GM21528 (cell line): ENCODE data around the gene HSD3B7.
"Not testable (repeated sequence)": the region's sequence is repeated elsewhere in the genome, so short reads cannot be mapped to it uniquely, and the experiment has no call there.

ENCODE experiments used
- ATAC-seq: cut with Tn5 transposase; IDR thresholded peaks from one replicate; pipeline ENCODE4 v1.9.1; 2021; ENCODE audit warnings: mild to moderate bottlenecking, moderate library complexity; ENCODE audit not compliant: unreplicated experiment, low FRiP score

The HSD3B7 gene

GRCh38 chr16:31017756-31018155 is 32.7 kb downstream of the HSD3B7 start:
- ATAC-seq = not testable (repeated sequence)

DNA sequence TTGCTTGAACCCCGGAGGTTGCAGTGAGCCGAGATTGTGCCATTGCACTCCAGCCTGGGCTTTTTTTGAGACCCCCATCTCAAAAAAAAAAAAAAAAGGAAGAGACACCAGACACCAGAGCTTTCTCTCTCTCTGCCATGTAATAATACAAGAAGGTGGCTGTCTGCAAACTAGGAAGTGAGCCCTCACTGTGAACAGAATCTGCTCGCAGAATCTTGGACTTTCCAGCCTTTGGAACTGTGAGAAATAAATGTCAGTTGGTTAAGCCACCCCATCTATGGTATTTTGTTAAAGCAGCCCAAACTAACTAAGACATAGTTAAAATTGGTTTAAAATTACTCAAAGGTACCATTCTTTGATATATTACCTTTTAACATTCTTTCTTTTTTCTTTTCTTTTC is 35.5 kb downstream of the HSD3B7 start:
- ATAC-seq = no peak

DNA sequence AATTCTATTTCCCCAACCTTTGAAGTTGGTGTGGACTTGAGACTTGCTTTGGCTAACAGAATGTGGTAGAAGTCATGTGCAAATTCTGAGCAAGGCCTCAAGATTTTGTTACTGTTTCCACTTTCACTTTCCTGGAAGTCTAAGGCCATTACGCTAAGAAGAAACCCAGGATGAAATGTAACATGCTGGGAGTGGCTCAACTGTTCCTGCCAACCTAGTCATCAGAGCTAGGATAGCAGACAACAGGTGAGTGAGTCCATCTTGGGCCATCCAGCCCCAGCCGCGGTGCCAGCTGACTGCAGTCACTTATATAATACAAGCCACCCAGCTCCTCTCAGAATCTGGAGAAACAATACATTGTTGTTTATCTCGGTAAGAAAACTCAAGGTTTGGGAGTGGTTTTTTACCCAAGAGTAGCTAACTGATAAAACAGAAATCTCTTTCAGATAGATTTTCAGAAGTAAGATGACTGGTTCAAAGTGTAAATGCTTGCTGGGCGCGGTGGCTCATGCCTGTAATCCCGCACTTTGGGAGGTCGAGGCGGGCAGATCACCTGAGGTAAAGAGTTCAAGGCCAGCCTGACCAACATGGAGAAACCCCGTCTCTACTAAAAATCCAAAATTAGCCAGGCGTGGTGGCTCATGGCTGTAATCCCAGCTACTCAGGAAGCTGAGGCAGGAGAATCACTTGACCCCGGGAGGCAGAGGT is 37.7 kb downstream of the HSD3B7 start:
- no peak for ATAC-seq

DNA sequence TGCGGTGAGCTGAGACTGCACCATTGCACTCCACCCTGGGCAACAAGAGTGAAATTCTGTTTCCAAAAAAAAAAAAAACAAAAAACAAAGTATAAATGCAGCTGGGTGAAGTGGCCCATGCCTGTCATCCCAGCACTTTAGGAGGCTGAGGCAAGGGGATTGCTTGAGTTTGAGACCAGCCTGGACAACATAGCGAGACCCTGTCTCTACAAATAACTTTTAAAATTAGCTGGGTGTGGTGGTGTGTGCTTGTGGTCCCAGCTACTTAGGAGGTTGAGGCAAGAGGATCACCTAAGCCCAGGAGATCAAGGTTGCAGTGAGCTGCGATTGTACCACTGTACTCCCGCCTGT is 38.2 kb downstream of the HSD3B7 start:
- no peak for ATAC-seq

- ATAC-seq = no peak
Measured at GRCh38 chr16:31023627-31024226, 38.7 kb downstream of the HSD3B7 start.

DNA sequence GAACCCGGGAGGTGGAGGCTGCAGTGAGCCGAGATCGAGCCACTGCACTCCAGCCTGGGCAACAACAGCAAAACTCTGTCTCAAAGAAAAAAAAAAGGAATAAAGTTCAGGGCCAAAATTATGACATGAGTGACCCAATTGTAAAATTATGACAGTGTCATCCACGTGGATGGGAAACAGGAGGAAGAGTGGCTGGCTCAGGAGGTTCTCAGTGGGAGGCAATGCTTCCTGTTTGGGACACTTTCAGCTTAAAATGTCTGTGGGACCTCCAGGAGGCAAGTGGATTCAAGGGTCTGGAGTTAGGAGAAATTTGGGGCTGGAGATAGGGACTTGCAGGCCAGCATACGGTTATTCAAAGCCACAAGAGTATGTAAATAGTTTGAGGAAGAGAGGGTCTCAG is 40.3 kb downstream of the HSD3B7 start:
- ATAC-seq = no peak

DNA sequence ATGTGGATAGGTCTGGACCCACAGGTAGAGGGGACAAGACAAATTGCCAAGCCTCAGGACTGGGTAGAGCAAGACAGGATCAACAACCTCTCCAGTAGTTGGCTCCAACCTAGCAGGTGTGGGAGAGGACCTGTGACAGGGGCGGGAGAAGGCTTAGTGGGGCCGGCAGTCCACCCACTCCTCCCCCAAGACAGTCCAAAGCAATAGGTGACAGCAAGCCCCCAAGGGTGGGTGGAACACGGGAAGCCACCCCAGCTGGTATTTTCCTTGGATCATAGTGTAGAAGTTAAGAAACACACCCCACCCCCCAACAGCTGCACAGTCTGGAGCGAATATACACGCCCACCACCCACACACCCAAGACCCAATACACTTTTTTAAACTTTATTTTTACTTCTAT is 44.3 kb downstream of the HSD3B7 start:
- no peak for ATAC-seq

DNA sequence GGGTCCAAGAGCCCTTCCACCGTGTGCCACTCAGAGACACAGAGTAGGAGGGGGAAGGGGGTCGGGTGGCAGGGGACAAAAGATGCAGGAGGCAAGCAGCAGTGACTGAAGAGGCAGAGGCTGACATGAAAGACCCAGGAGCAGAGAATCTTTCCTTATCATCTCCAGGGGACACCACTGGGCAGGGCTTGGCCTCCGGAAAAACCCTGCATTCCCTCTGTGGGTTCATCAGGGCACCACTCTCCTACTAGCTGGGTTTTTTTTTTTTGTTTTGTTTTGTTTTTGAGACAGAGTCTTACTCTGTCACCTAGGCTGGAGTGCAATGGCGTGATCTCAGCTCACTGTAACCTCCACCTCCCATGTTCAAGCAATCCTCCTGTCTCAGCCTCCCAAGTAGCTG is 46.3 kb downstream of the HSD3B7 start:
- ATAC-seq = no peak

DNA sequence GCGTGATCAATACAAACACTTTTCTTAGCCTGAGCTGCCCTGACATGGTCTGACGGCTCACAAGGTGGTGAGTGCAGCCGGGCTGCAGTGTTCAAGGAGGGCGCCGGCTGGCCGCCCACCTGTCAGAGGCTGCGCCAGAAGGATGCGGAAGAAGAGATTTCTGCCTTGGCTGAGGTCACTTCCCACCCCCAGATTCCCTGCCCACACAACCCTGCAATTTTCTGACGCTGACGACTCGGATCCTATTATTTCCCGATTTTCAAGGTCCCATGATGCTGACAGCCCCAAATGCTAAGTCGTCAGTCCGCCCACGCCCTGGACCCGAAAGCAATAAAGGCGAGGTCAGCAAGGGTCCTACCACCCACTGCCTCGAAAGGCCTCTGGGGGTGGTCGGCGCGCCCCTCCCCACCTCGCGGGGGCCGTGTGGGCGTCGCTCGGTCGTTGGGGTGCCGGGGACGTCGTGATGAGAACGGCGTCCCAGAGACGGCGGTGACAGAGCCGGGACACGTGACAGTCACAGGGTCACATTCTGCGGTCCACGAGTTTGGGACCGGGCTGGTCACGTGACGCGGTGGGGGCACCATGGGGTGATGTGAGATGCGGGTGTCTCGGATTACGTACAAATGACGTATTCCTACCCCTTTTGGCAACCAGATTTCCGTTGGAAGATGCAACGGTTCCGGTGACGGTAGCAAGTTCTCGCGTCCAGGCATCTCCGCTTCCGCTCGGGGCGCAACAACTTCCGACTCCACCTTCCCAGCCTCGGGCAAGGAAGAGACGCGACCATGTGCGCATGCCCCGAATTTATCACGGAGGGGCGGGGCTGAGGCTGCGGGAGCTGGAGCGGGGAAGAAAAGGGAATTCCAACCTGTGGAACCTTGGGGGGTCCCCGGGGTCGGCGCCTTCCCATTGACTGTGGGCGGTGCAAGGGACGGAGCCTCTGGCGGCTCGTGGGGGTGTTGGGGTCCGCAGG is 48.0 kb downstream of the HSD3B7 start, which contains the start of gene STX4:
STX4 (plus strand) TSS at position 823 of the 973 bp plus-strand sequence. CDS start 248 bp downstream, outside the sequence.
- peak; percentile 63 for ATAC-seq

- peak; percentile 48 for ATAC-seq
Measured at GRCh38 chr16:31033709-31034492, 48.9 kb downstream of the HSD3B7 start.

DNA sequence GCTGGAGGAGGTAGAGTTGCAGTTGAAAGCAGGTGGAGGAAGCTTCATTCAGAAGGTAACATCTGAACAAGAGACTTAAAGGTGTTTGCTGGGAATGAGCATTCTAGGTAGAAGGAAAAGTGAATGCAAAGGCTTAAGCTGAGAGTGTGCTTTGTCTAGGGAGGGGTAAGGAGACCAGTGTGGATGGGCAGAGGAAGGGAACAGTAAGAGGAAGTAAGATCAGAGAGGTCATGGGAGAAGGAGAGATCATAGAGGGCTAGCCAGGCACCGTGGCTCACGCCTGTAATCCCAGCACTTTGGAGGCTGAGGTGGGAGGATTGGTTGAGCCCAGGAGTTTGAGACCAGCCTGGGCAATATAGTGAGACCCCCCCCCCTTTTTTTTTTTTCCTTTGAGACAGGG is 51.7 kb downstream of the HSD3B7 start:
- ATAC-seq = no peak
